Esophagus muscularis mucosa (tissue), 4 donors: Measurements from ENCODE around the gene SH3GL2. TPM values are rescaled to one million over a fixed set of nuclear protein-coding genes. Genes with fewer than 3 reads are reported as not detected.

Source experiments
- DNase-seq: peaks from one replicate; pipeline ENCODE4 v3.0.0-alpha.2; 2017; ENCODE audit errors: extremely low spot score
- H3K27ac ChIP-seq, 4 donors: fragments of 200-600 bp; sonication (generic); replicated peaks in 1 of 4; 1 replicate in 3 of 4; 2 replicates in 1 of 4; pipeline ENCODE4 v1.5.1; 2016 to 2019; ENCODE audit warnings: mild to moderate bottlenecking in 1 of 4
- H3K27me3 ChIP-seq, 4 donors: fragments of 200-600 bp; sonication (generic); one replicate each; pipeline versions ENCODE4 v1.5.1 to v1.6.0; 2016 to 2019
- H3K36me3 ChIP-seq, 4 donors: fragments of 200-600 bp; sonication (generic); one replicate each; pipeline ENCODE4 v1.5.1; 2016 to 2019
- H3K4me1 ChIP-seq, 4 donors: fragments of 200-600 bp; sonication (generic); one replicate each; pipeline ENCODE4 v1.5.1; 2016 to 2019
- H3K4me3 ChIP-seq, 4 donors: fragments of 200-600 bp; sonication (generic); 1 replicate in 2 of 4; 2 replicates in 2 of 4; pipeline ENCODE4 v1.5.1; 2016 to 2019; ENCODE audit warnings: mild to moderate bottlenecking in 4 of 4, moderate library complexity in 1 of 4
- H3K9me3 ChIP-seq, 4 donors: fragments of 200-600 bp; sonication (generic); 1 replicate in 3 of 4; 2 replicates in 1 of 4; pipeline ENCODE4 v1.5.1; 2016 to 2019
- EP300 ChIP-seq: sonication (generic); formaldehyde crosslinking; IDR thresholded peaks from one replicate; pipeline ENCODE4 v1.6.1; 2017; ENCODE audit warnings: antibody characterized with exemption
- POLR2A ChIP-seq: fragments of 450-650 bp; IDR thresholded peaks from one replicate; pipeline ENCODE4 v1.6.1; 2017; ENCODE audit warnings: antibody characterized with exemption, moderate library complexity, mild to moderate bottlenecking, low read depth
- POLR2AphosphoS5 ChIP-seq, 2 donors: sonication (generic); formaldehyde crosslinking; IDR thresholded peaks; one replicate each; pipeline ENCODE4 v1.6.1; 2017; ENCODE audit warnings: antibody characterized with exemption in 2 of 2
- WGBS: methylation state at CpG from one replicate; pipeline ENCODE4 v1.1.5; 2018; 5-methylcytosine and 5-hydroxymethylcytosine counted together
- intact Hi-C: fragments of 100-400 bp; cut with DNase I; formaldehyde crosslinking; loops from one replicate; pipeline ENCODE4 v1.15.1; 2023
- total RNA-seq, 4 donors: library from RNA; depleted of rRNA; stranded (reverse); fragments of >200 nt; gene quantifications; one replicate each; pipeline versions ENCODE4 v1.1.0 to v1.2.1, GENCODE V29; 2016
- TF ChIP-seq, protein P1 (sequence below), 3 experiments: fragments of 200-600 bp in 2 of 3; fragments of 450-650 bp in 1 of 3; sonication (generic) in 2 of 3; IDR thresholded peaks; one replicate each; pipeline ENCODE4 v1.5.1; 2017 to 2019; ENCODE audit warnings: antibody characterized with exemption in 3 of 3, mild to moderate bottlenecking in 2 of 3, moderate library complexity in 1 of 3

Gene SH3GL2
- total RNA-seq, 4 donors from 2014 or later = 3.3 to 6.7 (median 5.2) TPM

DNA sequence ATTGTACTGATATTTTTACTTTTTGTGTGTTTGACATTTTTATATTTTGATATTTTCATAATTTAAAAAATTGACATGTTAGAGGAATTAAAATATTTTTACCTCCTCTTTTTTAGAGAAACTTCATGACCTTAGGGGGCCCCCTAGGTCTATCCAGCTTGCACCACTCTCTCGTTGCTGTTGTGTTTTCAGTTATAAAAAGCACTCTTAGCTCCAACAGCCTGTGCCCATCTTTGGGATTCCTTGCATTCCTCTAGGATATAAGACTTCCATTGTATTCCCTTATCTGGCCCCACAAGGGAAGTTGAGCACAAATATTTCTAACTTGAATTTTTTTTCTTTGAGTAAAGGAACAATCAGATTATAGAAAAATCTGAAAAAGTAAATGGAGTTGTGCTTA lies 245.3 kb downstream of the SH3GL2 start:
- no peaks in the 10 kb centered on the region for H3K36me3 ChIP-seq
- intact Hi-C loops = no loop called here
- DNase-seq = no peak
- H3K27ac ChIP-seq = peak overlapping the region; percentile 35 to 68 (median 54)
- no peaks in the 10 kb centered on the region for H3K27me3 ChIP-seq
- 18% methylated on average over 1 of the region's 1 CpG for WGBS
- TF ChIP-seq, protein P1, sequence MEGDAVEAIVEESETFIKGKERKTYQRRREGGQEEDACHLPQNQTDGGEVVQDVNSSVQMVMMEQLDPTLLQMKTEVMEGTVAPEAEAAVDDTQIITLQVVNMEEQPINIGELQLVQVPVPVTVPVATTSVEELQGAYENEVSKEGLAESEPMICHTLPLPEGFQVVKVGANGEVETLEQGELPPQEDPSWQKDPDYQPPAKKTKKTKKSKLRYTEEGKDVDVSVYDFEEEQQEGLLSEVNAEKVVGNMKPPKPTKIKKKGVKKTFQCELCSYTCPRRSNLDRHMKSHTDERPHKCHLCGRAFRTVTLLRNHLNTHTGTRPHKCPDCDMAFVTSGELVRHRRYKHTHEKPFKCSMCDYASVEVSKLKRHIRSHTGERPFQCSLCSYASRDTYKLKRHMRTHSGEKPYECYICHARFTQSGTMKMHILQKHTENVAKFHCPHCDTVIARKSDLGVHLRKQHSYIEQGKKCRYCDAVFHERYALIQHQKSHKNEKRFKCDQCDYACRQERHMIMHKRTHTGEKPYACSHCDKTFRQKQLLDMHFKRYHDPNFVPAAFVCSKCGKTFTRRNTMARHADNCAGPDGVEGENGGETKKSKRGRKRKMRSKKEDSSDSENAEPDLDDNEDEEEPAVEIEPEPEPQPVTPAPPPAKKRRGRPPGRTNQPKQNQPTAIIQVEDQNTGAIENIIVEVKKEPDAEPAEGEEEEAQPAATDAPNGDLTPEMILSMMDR (IDR thresholded peaks at IDR 0.05) = no peak
- no peak for TF ChIP-seq POLR2A
- no peak for TF ChIP-seq EP300
- TF ChIP-seq POLR2AphosphoS5 (IDR thresholded peaks at IDR 0.05) = no peak
- H3K4me1 ChIP-seq = peaks cover 14 to 25% (median 17%) of the 10 kb centered on the region in 4 donors
- H3K9me3 ChIP-seq = no peaks in the 10 kb centered on the region
- H3K4me3 ChIP-seq = no peak overlapping the region

DNA sequence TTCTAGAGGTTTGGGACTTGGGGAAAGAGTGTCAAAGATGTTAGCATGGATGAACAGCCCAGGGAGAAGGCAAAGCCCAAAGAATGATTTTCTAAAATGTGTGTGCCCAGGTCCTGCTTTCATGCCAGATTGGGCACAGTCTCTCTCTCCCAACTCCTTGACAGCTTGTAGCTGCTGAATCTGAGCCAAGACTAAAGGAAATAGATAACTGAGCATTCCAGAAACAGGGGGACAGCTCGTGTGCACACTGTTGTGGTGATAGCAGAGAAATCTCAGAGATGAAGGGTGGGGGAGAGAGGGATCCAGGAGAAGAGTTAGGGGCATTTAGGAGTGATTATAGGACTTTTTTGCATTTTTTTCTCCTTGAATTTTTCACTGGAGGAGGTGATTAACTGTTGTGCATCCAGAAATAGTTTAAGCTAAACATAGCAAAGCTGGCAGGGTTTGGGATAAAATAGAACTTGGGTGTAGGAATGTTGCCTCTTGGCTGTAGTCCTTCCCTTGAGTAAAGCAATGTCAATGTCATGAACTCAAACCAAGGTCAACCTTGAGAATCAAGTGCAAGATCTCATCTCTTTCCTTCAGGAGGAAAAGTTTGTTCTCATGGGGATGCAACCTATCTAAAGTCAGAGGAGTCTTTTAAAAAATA lies 245.9 kb downstream of the SH3GL2 start:
- Histone ChIP-seq H3K27ac (peak overlapping the region; percentile 35 to 68 (median 54)), H3K4me3 (peak overlapping the region in 1 of 4 donors; percentile 13), H3K9me3 (no peaks in the 10 kb centered on the region), H3K36me3 (no peaks in the 10 kb centered on the region), H3K27me3 (no peaks in the 10 kb centered on the region), H3K4me1 (peaks cover 14 to 25% (median 17%) of the 10 kb centered on the region in 4 donors)
- DNase-seq = no peak
- intact Hi-C loops = loop anchor here (5.0 kb wide), 1 partner anchor 78 kb away; no protein-coding TSS in a partner anchor
- WGBS = 11% methylated on average over 1 of the region's 1 CpG
- TF ChIP-seq POLR2A (no peak), EP300 (no peak), POLR2AphosphoS5 (IDR thresholded peaks at IDR 0.05) (no peak)
- TF ChIP-seq, protein P1 (IDR thresholded peaks at IDR 0.05) = no peak

DNA sequence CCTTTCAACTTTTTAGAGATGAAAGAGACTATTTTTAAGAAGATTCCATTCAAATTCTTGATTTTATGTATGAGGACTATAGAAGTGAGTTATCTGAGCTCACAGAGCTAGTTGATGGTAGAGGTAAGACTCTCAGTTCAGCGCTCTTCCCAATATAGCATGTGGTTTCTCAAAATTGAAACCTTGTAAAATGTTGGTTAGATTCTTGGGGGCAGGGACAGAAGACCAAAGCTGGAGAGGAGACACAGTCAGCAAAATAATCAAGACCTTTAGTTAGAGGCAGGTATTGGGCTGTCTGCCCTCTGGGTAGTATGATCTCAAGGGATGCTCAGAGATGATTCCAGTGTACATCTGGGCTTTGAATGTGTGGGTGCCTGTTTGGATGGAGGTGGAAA lies 246.4 kb downstream of the SH3GL2 start:
- no peak for TF ChIP-seq EP300
- no peak for TF ChIP-seq POLR2AphosphoS5 (IDR thresholded peaks at IDR 0.05)
- no peak overlapping the region for H3K4me3 ChIP-seq
- peaks cover 14 to 25% (median 17%) of the 10 kb centered on the region in 4 donors for H3K4me1 ChIP-seq
- no peak for DNase-seq
- intact Hi-C loops = loop anchor here (5.0 kb wide), 1 partner anchor 77 kb away; no protein-coding TSS in a partner anchor
- H3K27ac ChIP-seq = peak overlapping the region in 3 of 4 donors; percentile 35 to 68 (median 62)
- no peaks in the 10 kb centered on the region for H3K36me3 ChIP-seq
- no peaks in the 10 kb centered on the region for H3K9me3 ChIP-seq
- WGBS = 94% methylated on average over 1 of the region's 1 CpG
- no peaks in the 10 kb centered on the region for H3K27me3 ChIP-seq

DNA sequence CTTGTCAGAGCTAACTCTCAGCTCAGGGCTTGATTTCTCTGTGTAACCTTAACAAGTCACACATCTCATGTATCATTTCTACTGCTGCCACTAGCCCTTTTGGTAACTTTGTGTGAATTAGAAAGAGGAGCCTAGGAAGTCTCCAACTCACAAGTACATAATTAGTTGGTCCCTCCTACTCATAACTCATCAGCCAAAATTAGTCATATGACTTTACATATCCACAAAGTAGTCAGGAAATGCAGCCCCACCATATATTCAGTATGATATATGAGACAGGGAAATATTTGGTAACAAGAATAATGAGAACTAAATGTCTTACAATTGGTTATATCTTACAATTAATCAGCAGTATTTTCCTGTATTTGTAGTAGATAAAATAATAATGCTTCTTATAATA lies 250.2 kb downstream of the SH3GL2 start:
- H3K9me3 ChIP-seq = no peaks in the 10 kb centered on the region
- no peak overlapping the region for H3K27ac ChIP-seq
- H3K27me3 ChIP-seq = no peaks in the 10 kb centered on the region
- no peaks in the 10 kb centered on the region for H3K36me3 ChIP-seq
- no peak for DNase-seq
- no peak overlapping the region for H3K4me3 ChIP-seq
- peaks cover 13 to 18% (median 16%) of the 10 kb centered on the region in 4 donors for H3K4me1 ChIP-seq
- intact Hi-C loops = loop anchor here (5.0 kb wide), 1 partner anchor 73 kb away; no protein-coding TSS in a partner anchor
- TF ChIP-seq POLR2A = no peak
- no peak for TF ChIP-seq POLR2AphosphoS5 (IDR thresholded peaks at IDR 0.05)
- no peak for TF ChIP-seq EP300
- TF ChIP-seq, protein P1 (IDR thresholded peaks at IDR 0.05) = no peak

DNA sequence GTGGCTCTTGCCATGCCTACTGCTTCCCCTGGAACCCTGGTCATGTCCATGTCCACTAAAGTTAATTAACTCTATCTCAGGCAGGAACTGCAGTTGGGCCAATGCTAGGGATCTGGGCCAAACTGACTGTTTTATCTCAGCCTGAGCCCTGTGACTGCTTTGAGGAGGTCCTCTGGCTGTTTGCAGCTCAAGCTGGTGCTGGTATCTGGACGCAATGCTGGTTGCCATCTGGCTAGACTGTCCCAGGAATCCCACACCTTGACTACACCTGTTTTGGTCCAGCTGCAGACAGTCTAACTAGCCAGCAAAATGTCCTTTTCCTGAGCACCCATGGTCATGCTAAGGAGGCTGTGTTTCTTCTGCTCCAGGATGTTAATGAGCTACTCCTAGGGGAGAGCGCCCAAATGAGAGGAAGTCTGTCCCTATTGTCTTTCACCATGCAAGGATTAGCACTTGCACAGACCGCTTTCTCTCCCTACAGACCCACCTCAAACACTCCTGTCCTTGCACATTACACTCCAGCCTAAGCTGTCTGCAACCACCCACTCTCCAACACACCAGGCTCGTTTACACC lies 251.0 kb downstream of the SH3GL2 start:
- no peaks in the 10 kb centered on the region for H3K36me3 ChIP-seq
- H3K4me3 ChIP-seq = no peak overlapping the region
- H3K9me3 ChIP-seq = no peaks in the 10 kb centered on the region
- H3K27ac ChIP-seq = no peak overlapping the region
- no peaks in the 10 kb centered on the region for H3K27me3 ChIP-seq
- no peak for DNase-seq
- intact Hi-C loops = loop anchor here (5.0 kb wide), 1 partner anchor 72 kb away; no protein-coding TSS in a partner anchor
- WGBS = 80% methylated on average over 4 of the region's 4 CpGs
- no peak for TF ChIP-seq POLR2AphosphoS5 (IDR thresholded peaks at IDR 0.05)
- TF ChIP-seq, protein P1 (IDR thresholded peaks at IDR 0.05) = no peak
- no peak for TF ChIP-seq EP300
- no peak for TF ChIP-seq POLR2A
- H3K4me1 ChIP-seq = peaks cover 5 to 9% (median 8%) of the 10 kb centered on the region in 4 donors
